Measurements from ENCODE around the gene MERTK.
"Not testable (repeated sequence)": the region's sequence is repeated elsewhere in the genome, so short reads cannot be mapped to it uniquely, and the experiment has no call there.

Gene MERTK

GRCh38 chr2:111897924-111898702 is at the start of gene MERTK:
TSS of gene MERTK (plus strand) at chr2:111898607. CDS start at chr2:111898736, 129 bp downstream.
- DNase-seq, result peak; percentile 84

DNA sequence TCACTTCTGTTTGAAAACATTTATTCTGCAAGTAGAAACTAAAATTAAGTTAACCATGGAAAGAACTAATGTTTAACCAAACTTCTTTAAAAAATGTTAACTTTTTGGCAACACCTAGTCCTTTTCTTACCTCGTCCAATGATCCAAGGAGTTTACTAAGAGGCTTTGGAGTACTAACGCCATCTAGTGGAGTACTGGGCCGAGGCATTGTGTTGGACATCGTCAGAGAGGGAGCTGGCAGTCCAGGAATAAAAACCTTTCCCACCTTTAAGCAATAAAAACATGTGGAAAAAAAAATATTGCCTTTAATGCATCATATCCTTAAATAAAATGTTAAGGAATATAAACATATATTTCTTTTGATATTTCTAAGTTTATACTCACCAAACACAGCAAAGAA is 47.8 kb upstream of the MERTK start:
- DNase-seq, result not testable (repeated sequence)

- not testable (repeated sequence) for DNase-seq
Measured at GRCh38 chr2:111852544-111852943, 45.9 kb upstream of the MERTK start.

- not testable (repeated sequence) for DNase-seq
Measured at GRCh38 chr2:111860005-111860404, 38.4 kb upstream of the MERTK start.

DNA sequence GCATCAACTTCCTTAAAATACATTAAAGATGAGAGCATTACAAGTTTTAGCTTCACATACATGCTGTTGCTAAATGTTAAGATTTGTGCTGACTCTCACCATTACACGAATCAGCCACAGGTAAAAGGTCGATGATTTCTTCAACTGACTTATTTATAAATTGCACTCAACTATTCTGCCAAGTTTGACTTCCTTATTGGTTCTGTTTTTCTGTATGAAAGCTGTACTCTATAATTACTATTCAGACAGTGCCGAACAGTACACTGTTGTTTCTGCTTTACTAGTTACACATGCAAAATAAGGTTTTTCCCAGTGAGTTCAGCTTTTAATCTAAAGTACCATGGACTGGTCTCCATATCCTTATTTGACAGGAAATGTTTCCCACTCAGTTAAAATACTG is 33.3 kb upstream of the MERTK start:
- not testable (repeated sequence) for DNase-seq

GRCh38 chr2:111872806-111873205 is 25.6 kb upstream of the MERTK start:
- not testable (repeated sequence) for DNase-seq

- DNase-seq, result peak; percentile 83
Measured at GRCh38 chr2:111883661-111884591, 14.5 kb upstream of the MERTK start, which contains the start of gene ANAPC1. TSS of gene ANAPC1 (minus strand) at chr2:111884193. CDS start at chr2:111880825, 3,368 bp downstream.

DNA sequence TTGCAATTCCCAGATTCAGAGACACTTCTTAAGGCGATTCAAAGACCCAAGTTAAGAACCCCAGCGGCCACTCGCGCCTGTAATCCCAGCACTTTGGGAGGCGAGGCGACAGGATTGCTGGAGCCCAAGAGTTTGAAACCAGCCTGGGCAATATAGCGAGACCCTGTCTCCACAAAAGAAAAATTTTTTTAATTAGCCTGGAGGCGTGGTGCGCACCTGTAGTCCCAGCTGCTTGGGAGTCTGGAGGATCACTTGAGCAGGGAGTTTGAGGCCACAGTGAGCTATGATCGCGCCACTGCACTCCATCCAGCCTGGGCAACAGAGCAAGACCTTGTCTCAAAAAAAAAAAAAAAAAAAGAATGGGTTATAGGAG is 13.8 kb upstream of the MERTK start:
- no peak for DNase-seq

- DNase-seq, result no peak
Measured at GRCh38 chr2:111896024-111896423, 2.4 kb upstream of the MERTK start.

DNA sequence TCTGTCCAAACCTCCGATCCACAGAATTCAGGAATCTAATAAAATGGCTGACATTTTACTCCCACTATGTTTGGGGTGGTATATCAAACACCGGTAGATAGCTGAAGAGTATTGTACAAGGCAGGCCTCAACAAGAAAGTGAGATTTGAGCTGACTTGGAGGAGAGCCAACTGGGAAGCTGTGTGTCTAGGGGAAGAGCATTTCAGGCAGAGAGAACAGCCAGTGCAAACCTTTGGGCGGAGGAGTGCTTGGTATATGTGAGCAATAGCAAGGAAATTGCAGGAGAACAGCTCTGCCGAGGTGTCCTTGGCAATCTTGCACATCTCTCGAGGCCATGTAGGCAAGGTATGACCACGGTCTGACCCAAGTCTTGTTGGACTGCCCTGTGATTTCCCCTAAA is 1.8 kb upstream of the MERTK start:
- peak; percentile 72 for DNase-seq

DNA sequence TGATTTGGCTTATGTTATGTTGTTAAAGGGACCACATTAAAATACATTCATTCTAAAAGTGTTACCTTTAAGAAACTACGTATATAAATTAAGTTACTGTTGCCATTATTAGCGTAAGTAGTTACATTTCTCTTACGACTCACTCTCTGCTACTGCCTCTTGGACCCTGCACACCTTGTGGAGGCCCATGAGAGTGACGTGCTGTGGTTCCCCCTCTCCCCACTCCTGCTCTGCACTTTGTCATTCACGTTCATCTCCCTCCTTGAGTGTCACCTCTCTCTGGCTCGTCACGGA is 830 bp upstream of the MERTK start:
- DNase-seq, result peak; percentile 61

DNA sequence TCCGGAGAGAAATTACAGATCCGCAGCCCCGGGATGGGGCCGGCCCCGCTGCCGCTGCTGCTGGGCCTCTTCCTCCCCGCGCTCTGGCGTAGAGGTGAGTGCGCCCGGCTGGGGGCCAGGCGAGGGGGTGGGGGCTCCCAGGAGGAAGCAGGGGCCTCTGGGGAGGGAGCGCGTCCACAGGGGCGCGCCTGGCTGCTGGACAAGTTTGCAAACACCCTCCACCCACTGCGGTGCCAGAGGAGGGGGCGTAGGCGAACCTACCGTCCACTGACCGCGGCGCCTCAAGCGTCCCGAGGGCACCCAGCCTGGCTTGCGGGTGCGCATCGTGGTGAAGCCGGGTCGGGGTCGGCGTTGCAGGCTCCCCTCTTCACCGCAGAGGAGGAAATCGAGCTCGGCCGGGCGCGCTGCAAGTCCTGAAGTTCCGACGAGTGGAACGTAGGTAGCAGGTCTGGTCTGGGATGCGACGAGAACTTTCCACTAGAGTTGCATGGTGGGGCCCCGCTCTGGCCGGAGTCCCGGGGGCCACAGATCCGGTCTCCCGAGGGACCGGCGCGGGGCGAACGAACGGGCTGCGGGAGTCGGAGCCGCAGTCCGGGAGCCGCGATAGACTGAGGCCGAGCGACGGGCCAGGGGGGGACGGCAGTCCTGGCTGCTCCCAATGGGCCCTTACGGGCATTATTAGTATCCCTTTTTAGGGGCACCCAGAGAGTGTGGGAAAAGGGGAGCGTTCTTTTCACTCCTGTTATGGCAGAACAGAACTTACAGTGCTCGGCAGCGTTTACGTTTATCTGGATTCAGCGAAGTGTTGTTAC is 502 bp downstream of the MERTK start:
- DNase-seq, result peak; percentile 40

DNA sequence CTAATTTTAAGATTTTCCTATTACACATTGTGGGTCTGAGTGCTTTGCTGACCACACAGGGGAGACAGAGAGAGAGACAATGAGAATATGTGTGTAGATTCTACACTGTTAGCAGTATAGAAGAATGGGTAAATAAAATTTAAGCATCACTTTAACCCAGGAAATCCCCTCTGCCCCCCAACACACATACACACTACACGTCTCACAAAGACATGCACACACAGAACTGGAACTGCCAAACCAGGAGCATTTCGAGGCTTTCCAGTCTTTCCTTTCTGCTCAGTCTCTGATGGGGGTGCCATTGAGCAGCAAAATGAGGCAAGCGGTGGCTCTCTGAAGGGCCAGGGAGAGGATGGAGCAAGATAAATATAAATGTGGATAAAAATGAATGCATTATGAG is 2.5 kb downstream of the MERTK start:
- DNase-seq, result peak; percentile 63

DNA sequence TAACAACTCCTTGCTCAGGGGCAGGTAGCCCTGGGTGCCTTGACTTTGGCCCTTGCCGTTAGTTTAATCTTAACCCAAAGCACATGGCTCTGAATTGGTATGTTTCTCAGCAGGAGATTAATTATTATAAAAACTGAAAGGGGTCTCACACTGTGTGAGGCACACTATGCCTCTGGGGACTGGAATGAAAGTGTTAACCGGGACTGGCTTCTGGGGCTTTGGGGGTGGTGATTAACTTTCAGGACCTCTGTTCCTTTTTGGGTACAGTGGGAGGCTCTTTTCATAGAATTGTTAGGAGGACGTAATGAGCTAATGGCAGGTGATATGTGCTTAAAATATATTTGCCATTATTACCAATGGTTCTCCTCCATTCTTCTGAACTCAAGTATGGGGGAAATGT is 5.1 kb downstream of the MERTK start:
- no peak for DNase-seq

- no peak for DNase-seq
Measured at GRCh38 chr2:111903930-111904439, 5.6 kb downstream of the MERTK start.

DNA sequence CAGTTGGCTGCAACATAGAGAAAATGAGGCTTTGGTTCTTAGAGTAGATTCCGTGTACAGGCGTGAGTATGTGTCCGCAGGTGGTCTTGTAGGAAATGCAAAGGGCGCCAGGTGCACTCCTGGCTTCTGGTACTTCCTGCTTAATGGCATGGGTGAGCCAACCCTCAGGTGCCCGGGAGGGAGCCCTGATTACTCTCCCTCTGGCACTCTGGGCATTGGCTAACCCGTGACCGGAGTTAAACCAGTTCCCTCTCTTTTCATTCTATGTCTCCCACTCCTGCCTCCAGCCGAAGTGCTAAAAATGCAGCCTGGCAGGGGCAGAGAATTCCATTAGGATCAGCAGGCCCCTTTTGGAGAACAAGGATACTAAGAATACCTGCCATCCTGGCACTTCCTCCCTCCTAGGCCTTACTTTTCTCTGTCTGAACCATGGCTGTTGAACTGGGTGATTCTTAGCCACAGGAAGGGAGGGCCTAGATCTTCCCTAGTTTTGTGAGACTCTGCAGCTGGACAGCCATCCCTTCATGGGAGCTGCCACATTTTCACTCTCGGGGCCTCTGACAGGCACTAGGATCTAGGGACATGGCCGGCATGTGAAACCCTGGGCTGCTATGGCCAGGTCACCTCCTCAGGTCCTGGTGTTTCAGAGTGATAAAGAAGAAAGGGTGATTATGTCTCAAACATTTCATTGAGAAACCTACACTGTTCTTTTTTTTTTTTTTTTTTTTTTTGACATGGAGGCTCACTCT is 6.5 kb downstream of the MERTK start:
- DNase-seq, result no peak

DNA sequence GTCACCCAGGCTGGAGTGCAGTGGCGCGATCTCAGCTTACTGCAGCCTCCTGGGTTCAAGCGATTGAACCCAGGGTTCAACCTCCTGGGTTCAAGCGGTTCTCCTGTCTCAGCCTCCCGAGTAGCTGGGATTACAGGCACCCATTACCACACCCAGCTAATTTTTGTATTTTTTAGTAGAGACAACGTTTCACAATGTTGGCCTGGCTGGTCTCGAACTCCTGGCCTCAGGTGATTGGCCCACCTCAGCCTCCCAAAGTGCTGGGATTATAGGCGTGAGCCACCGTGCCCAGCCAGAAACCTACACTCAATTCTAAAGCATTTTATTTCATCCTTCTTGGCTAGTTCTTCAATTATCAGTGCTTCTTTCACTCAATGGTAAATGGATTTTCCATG is 7.1 kb downstream of the MERTK start:
- DNase-seq, result not testable (repeated sequence)

DNA sequence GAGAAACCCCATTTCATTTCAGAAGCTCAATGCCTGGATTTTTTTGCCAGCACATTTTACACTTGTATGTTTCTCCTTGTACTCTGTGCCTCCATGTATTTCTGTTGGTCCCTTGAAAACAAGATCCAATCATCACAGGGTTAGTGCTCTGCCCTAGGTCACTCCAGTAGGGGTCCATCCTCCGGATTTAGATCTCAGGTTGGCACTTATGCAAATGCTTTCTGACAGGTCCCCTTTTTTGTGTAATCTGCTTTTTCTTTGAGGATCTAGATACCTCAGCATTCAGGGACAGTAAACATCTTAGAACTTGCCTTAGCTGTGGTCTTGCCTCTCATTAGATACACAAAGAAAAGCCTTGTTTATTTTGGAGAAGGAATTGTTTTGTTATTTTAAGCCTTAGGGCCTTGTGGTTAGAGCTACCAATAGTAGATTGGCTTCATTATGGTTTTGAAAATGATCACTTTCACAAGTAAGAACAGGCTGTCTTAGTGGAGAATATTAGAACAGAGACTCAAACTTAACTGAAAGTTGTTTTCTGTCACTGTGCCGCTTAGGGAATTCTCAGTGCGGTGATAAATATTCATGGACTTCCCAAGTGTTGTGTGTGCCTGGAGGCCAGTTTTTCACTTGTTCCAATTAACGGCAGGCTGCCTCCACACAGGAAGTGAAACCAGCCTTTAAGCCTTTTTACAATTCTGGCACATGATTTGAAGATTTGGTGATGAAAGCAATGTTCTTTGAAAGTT is 7.8 kb downstream of the MERTK start:
- peak; percentile 43 for DNase-seq

DNA sequence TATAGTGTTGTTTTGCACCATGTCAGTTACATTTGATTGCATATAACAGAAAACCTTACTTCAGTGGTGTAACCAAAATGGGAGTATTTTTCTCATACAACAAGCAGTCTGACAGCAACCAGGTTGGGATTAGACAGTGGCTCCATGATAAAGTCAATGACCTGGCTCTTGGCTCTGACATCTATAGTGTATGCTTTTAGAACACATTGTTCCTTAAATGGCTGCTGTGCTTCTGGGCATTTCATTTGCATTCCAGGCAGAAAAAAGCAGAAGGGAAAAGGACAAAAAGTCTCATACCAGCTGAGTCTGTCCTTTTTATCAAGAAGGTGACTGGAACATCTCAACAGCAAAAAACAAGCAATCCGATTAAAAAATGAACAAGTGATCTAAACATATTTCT is 10.2 kb downstream of the MERTK start:
- DNase-seq, result no peak

DNA sequence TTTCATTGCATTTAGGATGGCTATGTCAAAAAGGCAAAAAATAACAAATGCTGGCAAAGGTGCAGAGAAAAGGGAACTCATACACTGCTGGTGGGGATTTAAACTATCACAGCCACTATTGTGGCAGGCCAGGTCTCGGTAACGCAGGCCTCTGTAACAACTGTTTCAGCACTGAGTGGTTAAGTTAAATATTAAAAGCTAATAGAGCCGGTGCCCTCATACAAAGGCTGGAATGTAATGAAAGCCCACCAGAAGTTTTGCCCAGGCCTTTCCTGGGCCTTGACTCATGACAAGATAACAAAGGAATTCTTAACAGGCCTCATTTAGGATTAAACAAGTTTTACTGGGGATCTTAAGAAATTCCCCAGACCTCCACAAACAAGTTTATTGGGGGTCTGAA is 10.7 kb downstream of the MERTK start:
- no peak for DNase-seq

GRCh38 chr2:111909997-111910396 is 11.6 kb downstream of the MERTK start:
- not testable (repeated sequence) for DNase-seq

All from DMS79 treated with DMSO at 0.1 percent for 48 hours (cell line).